Heart left ventricle (tissue), 16 donors: Measurements from ENCODE around the gene GGT1. TPM values are rescaled to one million over a fixed set of nuclear protein-coding genes. Genes with fewer than 3 reads are reported as not detected.

Source experiments
- ATAC-seq, 4 donors: fragments of 200-7000 bp; cut with Tn5 transposase; one replicate each; pipeline ENCODE4 v1.9.1; 2020 to 2022; ENCODE audit warnings: moderate library complexity in 4 of 4, mild to moderate bottlenecking in 3 of 4, moderate number of reproducible peaks in 1 of 4
- DNase-seq, 5 donors: peaks; one replicate each; pipeline ENCODE4 v3.0.0-alpha.2; 2020
- H3K27ac ChIP-seq, 12 donors: fragments of 200-600 bp; sonication (generic) in 4 of 12; one replicate each; pipeline versions ENCODE4 v1.5.0 to v1.8.0; 2016 to 2022; ENCODE audit warnings: mild to moderate bottlenecking in 2 of 12
- H3K27me3 ChIP-seq, 9 donors: fragments of 200-600 bp; sonication (generic) in 2 of 9; one replicate each; pipeline versions ENCODE4 v1.5.1 to v1.8.0; 2016 to 2022; ENCODE audit warnings: mild to moderate bottlenecking in 3 of 9
- H3K36me3 ChIP-seq, 9 donors: fragments of 200-600 bp; sonication (generic) in 2 of 9; one replicate each; pipeline versions ENCODE4 v1.5.0 to v1.8.0; 2018 to 2022; ENCODE audit warnings: mild to moderate bottlenecking in 2 of 9
- H3K4me1 ChIP-seq, 12 donors: fragments of 200-600 bp; sonication (generic) in 4 of 12; one replicate each; pipeline versions ENCODE4 v1.5.0 to v1.8.0; 2016 to 2022; ENCODE audit warnings: mild to moderate bottlenecking in 3 of 12
- H3K4me3 ChIP-seq, 12 donors: fragments of 200-600 bp; sonication (generic) in 4 of 12; one replicate each; pipeline versions ENCODE4 v1.5.0 to v1.8.0; 2017 to 2022; ENCODE audit warnings: mild to moderate bottlenecking in 9 of 12, moderate library complexity in 4 of 12
- H3K9me3 ChIP-seq, 12 donors: fragments of 200-600 bp; sonication (generic) in 4 of 12; one replicate each; pipeline versions ENCODE4 v1.5.0 to v1.8.0; 2016 to 2022; ENCODE audit warnings: mild to moderate bottlenecking in 1 of 12
- POLR2A ChIP-seq, 2 donors: fragments of 450-650 bp; IDR thresholded peaks; one replicate each; pipeline ENCODE4 v1.6.1; 2017; ENCODE audit warnings: antibody characterized with exemption in 2 of 2, mild to moderate bottlenecking in 2 of 2, moderate library complexity in 2 of 2
- WGBS, 4 donors: extraction: QIAGEN DNeasy Blood & Tissue Kit in 2 of 4; methylation state at CpG; one replicate each; pipeline versions ENCODE4 v1.1.5 to v1.1.7; 2013 to 2018; 5-methylcytosine and 5-hydroxymethylcytosine counted together
- intact Hi-C, 10 donors: fragments of 100-400 bp; cut with DNase I; formaldehyde crosslinking; loops; one replicate each; pipeline versions ENCODE4 v1.11.1 to v1.14.2; 2022
- polyA plus RNA-seq, 2 donors: library from polyadenylated mRNA; stranded (reverse); fragments of 200-250 nt; gene quantifications; one replicate each; pipeline ENCODE4 v1.2.3, GENCODE V29; 2013
- total RNA-seq, 9 donors: library from RNA; depleted of rRNA in 2 of 9; stranded (reverse); fragments of >200 nt in 2 of 9; fragmentation: NEBNext Ultra II Directional in 3 of 9; extraction: Animal tissue kit (Norgen Biotek cat#: 25700) in 3 of 9; gene quantifications; one replicate each; pipeline versions ENCODE4 v1.1.0 to v1.2.4, GENCODE V29; 2016 to 2023
- TF ChIP-seq, protein P1 (sequence below), 12 donors: fragments of 200-600 bp; sonication (generic) in 4 of 12; IDR thresholded peaks; one replicate each; pipeline versions ENCODE4 v1.5.0 to v1.8.0; 2018 to 2022; ENCODE audit warnings: antibody characterized with exemption in 12 of 12, mild to moderate bottlenecking in 5 of 12
- donor health status: ischemic (EF 13 %, LVEDD 7.1; RV severe dilation, severe dysfunction).
- donor health status: healthy with polysubstance abuse.
- donor health status: DM: no; HTN: yes; CAD: no.
- donor health status: DM: no; HTN: no; CAD: no.
- donor health status: ischemic (EF 25% LVEDD 6.9; RV normal size, moderate dysfunction).
- donor health status: ischemic (EF 25% LVEDD 5.7; RV mildly dilated, moderate dysfunction).
- donor health status: healthy.
- donor health status: DM: yes; HTN: yes; CAD: no.
- donor health status: ischemic (EF 35%, LVEDD 5.7; RV mildly dilated, moderate dysfunction).
- donor health status: nonischemic (EF 11% LVEDD 7.7; RV severe dilation, severe dysfunction).
- donor health status: DM: yes; HTN: yes; CAD: no.
- donor health status: PGD.
- donor health status: ischemic (EF 29% LVEDD 5.4; RV normal size, mild dysfunction).
- donor health status: nonischemic (EF 23%, LVEDD 6.1; RV moderate dilation, normal function).

The GGT1 gene
- total and polyA plus RNA-seq, 11 donors = 0.83 to 8.2 (median 1.5) TPM; not detected in 1

DNA sequence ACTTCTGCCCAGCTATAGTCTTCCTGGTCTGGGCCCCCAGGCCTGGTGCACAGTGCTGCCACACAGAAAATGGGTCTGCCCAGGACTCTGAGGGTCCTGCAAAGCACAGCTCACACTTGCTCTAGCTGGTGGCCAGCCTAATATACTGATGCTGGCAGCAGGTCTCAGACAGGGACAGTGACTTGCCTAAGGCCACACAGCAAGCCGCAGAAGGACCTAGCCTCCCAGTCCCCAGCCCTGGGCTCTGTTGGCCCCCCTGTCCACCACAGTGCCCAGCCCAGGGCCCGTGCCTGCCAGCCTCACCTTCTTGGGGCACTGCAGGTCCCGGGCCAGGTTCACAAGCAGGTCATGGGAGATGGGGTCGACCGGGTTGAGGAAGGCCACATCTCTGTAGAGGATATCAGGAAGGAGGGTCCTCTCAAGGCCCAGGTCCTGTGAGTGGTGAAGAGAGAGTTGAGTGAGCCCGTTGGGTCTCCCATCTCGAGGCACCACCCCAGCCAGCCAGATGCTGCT lies 13.4 kb upstream of the GGT1 start:
- 92 to 97% (median 95%) methylated on average over 5 to 7 of the region's 7 CpGs for WGBS, 4 donors
- ATAC-seq = no peak
- H3K4me1 ChIP-seq = peaks cover 0 to 23% (median 4%) of the 10 kb centered on the region in 12 donors
- no peak overlapping the region for H3K4me3 ChIP-seq
- peaks cover 0 to 32% (median 5%) of the 10 kb centered on the region in 9 donors for H3K36me3 ChIP-seq
- no peak for DNase-seq
- H3K27me3 ChIP-seq = no peaks in the 10 kb centered on the region
- intact Hi-C loops = no loop called here
- TF ChIP-seq, protein P1, sequence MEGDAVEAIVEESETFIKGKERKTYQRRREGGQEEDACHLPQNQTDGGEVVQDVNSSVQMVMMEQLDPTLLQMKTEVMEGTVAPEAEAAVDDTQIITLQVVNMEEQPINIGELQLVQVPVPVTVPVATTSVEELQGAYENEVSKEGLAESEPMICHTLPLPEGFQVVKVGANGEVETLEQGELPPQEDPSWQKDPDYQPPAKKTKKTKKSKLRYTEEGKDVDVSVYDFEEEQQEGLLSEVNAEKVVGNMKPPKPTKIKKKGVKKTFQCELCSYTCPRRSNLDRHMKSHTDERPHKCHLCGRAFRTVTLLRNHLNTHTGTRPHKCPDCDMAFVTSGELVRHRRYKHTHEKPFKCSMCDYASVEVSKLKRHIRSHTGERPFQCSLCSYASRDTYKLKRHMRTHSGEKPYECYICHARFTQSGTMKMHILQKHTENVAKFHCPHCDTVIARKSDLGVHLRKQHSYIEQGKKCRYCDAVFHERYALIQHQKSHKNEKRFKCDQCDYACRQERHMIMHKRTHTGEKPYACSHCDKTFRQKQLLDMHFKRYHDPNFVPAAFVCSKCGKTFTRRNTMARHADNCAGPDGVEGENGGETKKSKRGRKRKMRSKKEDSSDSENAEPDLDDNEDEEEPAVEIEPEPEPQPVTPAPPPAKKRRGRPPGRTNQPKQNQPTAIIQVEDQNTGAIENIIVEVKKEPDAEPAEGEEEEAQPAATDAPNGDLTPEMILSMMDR (IDR thresholded peaks at IDR 0.05) = no peak
- TF ChIP-seq POLR2A (IDR thresholded peaks at IDR 0.05) = no peak
- H3K9me3 ChIP-seq = no peaks in the 10 kb centered on the region
- H3K27ac ChIP-seq = no peak overlapping the region

- WGBS, 4 donors = 97 to 99% (median 97%) methylated on average over 12 of the region's 12 CpGs
- H3K4me1 ChIP-seq = peaks cover 0 to 18% (median 4%) of the 10 kb centered on the region in 12 donors
- intact Hi-C loops = no loop called here
- no peak overlapping the region for H3K4me3 ChIP-seq
- no peak for TF ChIP-seq POLR2A (IDR thresholded peaks at IDR 0.05)
- TF ChIP-seq, protein P1 (IDR thresholded peaks at IDR 0.05) = no peak
- no peak overlapping the region for H3K27ac ChIP-seq
- no peaks in the 10 kb centered on the region for H3K27me3 ChIP-seq
- DNase-seq (no peak), ATAC-seq (no peak)
- no peaks in the 10 kb centered on the region for H3K9me3 ChIP-seq
- H3K36me3 ChIP-seq = peaks cover 0 to 29% (median 5%) of the 10 kb centered on the region in 9 donors
Measured at GRCh38 chr22:24590596-24591173, 12.3 kb upstream of the GGT1 start.

DNA sequence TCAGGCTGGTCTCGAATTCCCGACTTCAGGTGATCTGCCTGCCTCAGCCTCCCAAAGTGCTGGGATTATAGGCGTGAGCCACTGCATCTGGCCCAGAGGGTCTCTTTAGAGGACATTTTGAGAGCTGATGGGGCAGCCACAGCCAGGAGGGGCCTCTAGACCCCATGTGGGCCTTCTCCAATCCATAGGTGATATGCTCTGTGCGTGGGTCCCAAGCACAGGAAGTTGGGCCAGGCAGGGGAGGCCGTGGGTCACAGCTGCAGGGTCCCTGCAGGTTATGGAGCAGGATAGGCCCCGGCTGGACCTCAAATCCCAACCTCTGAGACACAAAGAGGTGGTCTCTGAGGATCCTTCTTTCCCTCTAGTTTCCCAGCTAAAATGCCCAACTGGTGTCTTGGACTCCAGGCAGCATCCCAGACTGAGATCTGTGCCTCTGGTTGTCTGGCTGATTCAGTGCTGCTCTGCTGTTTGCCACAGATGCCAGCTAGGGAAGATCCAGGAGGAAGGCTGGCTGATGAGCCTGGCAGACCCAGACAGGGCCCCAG lies 11.6 kb upstream of the GGT1 start:
- H3K4me3 ChIP-seq = no peak overlapping the region
- H3K27me3 ChIP-seq = no peaks in the 10 kb centered on the region
- H3K36me3 ChIP-seq = peaks cover 0 to 22% (median 5%) of the 10 kb centered on the region in 9 donors
- no peak overlapping the region for H3K27ac ChIP-seq
- no peaks in the 10 kb centered on the region for H3K9me3 ChIP-seq
- no peak for TF ChIP-seq POLR2A (IDR thresholded peaks at IDR 0.05)
- TF ChIP-seq, protein P1 (IDR thresholded peaks at IDR 0.05) = no peak
- intact Hi-C loops = no loop called here
- DNase-seq = no peak
- H3K4me1 ChIP-seq = peaks cover 0 to 18% (median 4%) of the 10 kb centered on the region in 12 donors
- whole genome bisulfite sequencing, 4 donors = 94 to 98% (median 96%) methylated on average over 3 to 6 of the region's 6 CpGs
- ATAC-seq = no peak

GRCh38 chr22:24592058-24592850 lies 10.7 kb upstream of the GGT1 start:
- Histone ChIP-seq H3K9me3 (no peaks in the 10 kb centered on the region), H3K27me3 (no peaks in the 10 kb centered on the region), H3K27ac (peak overlapping the region; percentile 6 to 88 (median 64)), H3K4me3 (peak overlapping the region; percentile 44 to 86 (median 66)), H3K4me1 (peaks cover 0 to 18% (median 4%) of the 10 kb centered on the region in 12 donors), H3K36me3 (peaks cover 0 to 16% (median 5%) of the 10 kb centered on the region in 9 donors)
- intact Hi-C loops = no loop called here
- TF ChIP-seq POLR2A (IDR thresholded peaks at IDR 0.05) = no peak
- TF ChIP-seq, protein P1 (IDR thresholded peaks at IDR 0.05) = no peak
- 10 to 17% (median 14%) methylated on average over 22 to 33 of the region's 33 CpGs for WGBS, 4 donors
- ATAC-seq = peak in 1 of 4 donors; percentile 1
- no peak for DNase-seq
